SK-N-DZ (cell line): Measurements from ENCODE around the gene RPL3.
A peak's percentile ranks its signal among the peaks of the same experiment; 100 is the strongest.

Source experiments
- DNase-seq: peaks from one replicate; pipeline ENCODE4 v3.0.0-alpha.2; 2015; ENCODE audit warnings: low spot score

Gene RPL3

GRCh38 chr22:39317775-39318506 lies 1.5 kb downstream of the RPL3 start:
- no peak for DNase-seq

- DNase-seq, result no peak
Measured at GRCh38 chr22:39317084-39317774, 2.2 kb downstream of the RPL3 start.

- peak; percentile 79 for DNase-seq
Measured at GRCh38 chr22:39316440-39317083, 2.9 kb downstream of the RPL3 start.

- no peak for DNase-seq
Measured at GRCh38 chr22:39315389-39315788, 4.0 kb downstream of the RPL3 start.

GRCh38 chr22:39314251-39314971 lies 5.0 kb downstream of the RPL3 start:
- DNase-seq, result no peak

- DNase-seq, result no peak
Measured at GRCh38 chr22:39313258-39314001, 6.0 kb downstream of the RPL3 start.

- DNase-seq, result no peak
Measured at GRCh38 chr22:39312410-39312809, 7.0 kb downstream of the RPL3 start.

- DNase-seq, result peak; percentile 30
Measured at GRCh38 chr22:39311592-39312400, 7.6 kb downstream of the RPL3 start.

- DNase-seq, result no peak
Measured at GRCh38 chr22:39309881-39310714, 9.3 kb downstream of the RPL3 start.

GRCh38 chr22:39309364-39309861 lies 10.0 kb downstream of the RPL3 start:
- no peak for DNase-seq

- DNase-seq, result no peak
Measured at GRCh38 chr22:39308614-39309363, 10.6 kb downstream of the RPL3 start.

GRCh38 chr22:39306456-39307361 lies 12.7 kb downstream of the RPL3 start:
- DNase-seq, result no peak

- DNase-seq, result no peak
Measured at GRCh38 chr22:39303892-39304671, 15.3 kb downstream of the RPL3 start.

GRCh38 chr22:39303358-39303757 lies 16.1 kb downstream of the RPL3 start:
- no peak for DNase-seq

- no peak for DNase-seq
Measured at GRCh38 chr22:39302431-39302960, 16.9 kb downstream of the RPL3 start.

GRCh38 chr22:39301926-39302325 lies 17.5 kb downstream of the RPL3 start:
- no peak for DNase-seq
